Activated T-cell treated with anti-CD3 and anti-CD28 coated beads, Interleukin-2, amount 50 U/mL, for 4 hours (primary cell): Measurements from ENCODE around the gene AGPAT3. TPM values are rescaled to one million over a fixed set of nuclear protein-coding genes. Genes with fewer than 3 reads are reported as not detected.
A peak's percentile ranks its signal among the peaks of the same experiment; 100 is the strongest.
"Not testable (repeated sequence)": the region's sequence is repeated elsewhere in the genome, so short reads cannot be mapped to it uniquely, and the experiment has no call there.

Experiments
- ATAC-seq, 2 donors: fragments of 200-7000 bp; cut with Tn5 transposase; one replicate each; pipeline ENCODE4 v1.10.0; 2021
- DNase-seq: peaks from one replicate; pipeline ENCODE4 v3.0.0-alpha.2; 2020
- H3K27me3 Mint-ChIP-seq: one replicate; pipeline ENCODE4 v1.8.0; 2021; ENCODE audit warnings: low read depth, mixed read lengths
- H3K36me3 Mint-ChIP-seq: one replicate; pipeline ENCODE4 v1.8.0; 2022; ENCODE audit warnings: mixed read lengths; ENCODE audit not compliant: insufficient read depth
- H3K4me1 Mint-ChIP-seq: one replicate; pipeline ENCODE4 v1.8.0; 2021; ENCODE audit warnings: low read depth, mixed read lengths
- H3K4me3 Mint-ChIP-seq: one replicate; pipeline ENCODE4 v1.8.0; 2021; ENCODE audit warnings: mild to moderate bottlenecking, moderate library complexity, mixed read lengths
- H3K9me3 Mint-ChIP-seq: one replicate; pipeline ENCODE4 v1.8.0; 2021; ENCODE audit warnings: mixed read lengths
- total RNA-seq, 3 donors: library from RNA; stranded (reverse); gene quantifications; one replicate each; pipeline ENCODE4 v1.2.1, GENCODE V29; 2021

Gene AGPAT3
- total RNA-seq = 100 to 1,000 TPM in 2 of 3 donors, 10 to 100 TPM in 1; 97.4 to 122 (median 117) TPM

DNA sequence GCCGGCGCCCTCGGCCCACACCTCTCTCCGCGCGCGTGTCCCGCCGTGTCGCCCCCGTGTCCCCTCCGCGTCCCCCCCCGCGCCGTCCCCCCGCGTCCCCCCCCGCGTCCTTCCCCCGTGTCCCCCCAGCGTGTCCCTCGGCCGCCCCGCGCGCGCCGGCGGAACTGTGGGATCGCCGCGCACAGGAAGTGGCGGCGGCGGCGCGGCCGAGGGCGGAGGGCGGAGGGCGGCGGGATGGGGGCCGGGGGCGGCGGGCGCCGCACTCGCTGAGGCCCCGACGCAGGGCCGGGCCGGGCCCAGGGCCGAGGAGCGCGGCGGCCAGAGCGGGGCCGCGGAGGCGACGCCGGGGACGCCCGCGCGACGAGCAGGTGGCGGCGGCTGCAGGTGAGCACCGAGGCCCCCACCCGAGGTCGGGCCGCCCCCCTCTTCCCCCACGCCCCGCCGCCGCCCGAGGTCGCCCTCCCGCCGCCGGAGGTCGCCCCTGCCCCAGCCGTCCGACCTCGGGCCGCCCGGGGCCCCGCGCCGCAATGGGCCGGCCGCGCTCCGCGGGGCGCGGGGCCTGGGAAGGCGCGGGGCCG, at the start of gene AGPAT3:
Gene AGPAT3 (plus strand): TSS at position 262 of the 578 bp plus-strand sequence. CDS start 94,459 bp downstream, outside the sequence.
- DNase-seq (peak; percentile 34), ATAC-seq (peak; percentile 42 to 46)
- Mint-ChIP-seq H3K27me3 (no peaks in the 10 kb centered on the region), H3K4me3 (peak within 1 kb of the TSS; percentile 85), H3K36me3 (peaks cover 18% of the 10 kb centered on the region), H3K4me1 (peaks cover 35% of the 10 kb centered on the region), H3K9me3 (no peaks in the 10 kb centered on the region)

DNA sequence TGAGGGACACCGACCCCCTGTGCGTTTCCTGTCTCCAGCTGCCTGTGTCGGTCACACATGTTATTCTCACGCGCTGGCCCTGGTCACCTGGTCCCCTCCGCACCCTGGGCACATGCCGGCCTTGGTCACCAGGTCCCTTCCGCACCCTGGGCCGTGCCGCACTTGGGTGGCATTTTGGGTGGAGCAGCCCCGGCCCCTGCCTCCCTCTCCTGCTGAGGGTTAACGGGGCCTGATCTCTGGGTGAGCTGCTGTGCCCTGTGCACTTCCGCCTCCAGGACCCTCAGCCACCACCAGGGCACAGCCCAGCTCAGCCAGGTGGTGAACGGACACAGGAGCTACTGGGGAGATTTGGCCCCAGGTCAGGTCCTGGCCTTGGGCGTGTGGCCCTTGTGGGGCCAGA, 49.0 kb upstream of the AGPAT3 start:
- ATAC-seq (no peak), DNase-seq (no peak)
- Mint-ChIP-seq H3K36me3 (peaks cover 5% of the 10 kb centered on the region), H3K4me3 (no peak overlapping the region), H3K9me3 (peaks cover 7% of the 10 kb centered on the region), H3K27me3 (peaks cover 3% of the 10 kb centered on the region), H3K4me1 (peaks cover under 1% of the 10 kb centered on the region)

- Mint-ChIP-seq H3K27me3 (peaks cover 3% of the 10 kb centered on the region), H3K36me3 (peaks cover 5% of the 10 kb centered on the region), H3K9me3 (peaks cover 7% of the 10 kb centered on the region), H3K4me1 (no peaks in the 10 kb centered on the region), H3K4me3 (no peak overlapping the region)
- DNase-seq (no peak), ATAC-seq (no peak)
Measured at GRCh38 chr21:43816611-43817071, 48.4 kb upstream of the AGPAT3 start.

DNA sequence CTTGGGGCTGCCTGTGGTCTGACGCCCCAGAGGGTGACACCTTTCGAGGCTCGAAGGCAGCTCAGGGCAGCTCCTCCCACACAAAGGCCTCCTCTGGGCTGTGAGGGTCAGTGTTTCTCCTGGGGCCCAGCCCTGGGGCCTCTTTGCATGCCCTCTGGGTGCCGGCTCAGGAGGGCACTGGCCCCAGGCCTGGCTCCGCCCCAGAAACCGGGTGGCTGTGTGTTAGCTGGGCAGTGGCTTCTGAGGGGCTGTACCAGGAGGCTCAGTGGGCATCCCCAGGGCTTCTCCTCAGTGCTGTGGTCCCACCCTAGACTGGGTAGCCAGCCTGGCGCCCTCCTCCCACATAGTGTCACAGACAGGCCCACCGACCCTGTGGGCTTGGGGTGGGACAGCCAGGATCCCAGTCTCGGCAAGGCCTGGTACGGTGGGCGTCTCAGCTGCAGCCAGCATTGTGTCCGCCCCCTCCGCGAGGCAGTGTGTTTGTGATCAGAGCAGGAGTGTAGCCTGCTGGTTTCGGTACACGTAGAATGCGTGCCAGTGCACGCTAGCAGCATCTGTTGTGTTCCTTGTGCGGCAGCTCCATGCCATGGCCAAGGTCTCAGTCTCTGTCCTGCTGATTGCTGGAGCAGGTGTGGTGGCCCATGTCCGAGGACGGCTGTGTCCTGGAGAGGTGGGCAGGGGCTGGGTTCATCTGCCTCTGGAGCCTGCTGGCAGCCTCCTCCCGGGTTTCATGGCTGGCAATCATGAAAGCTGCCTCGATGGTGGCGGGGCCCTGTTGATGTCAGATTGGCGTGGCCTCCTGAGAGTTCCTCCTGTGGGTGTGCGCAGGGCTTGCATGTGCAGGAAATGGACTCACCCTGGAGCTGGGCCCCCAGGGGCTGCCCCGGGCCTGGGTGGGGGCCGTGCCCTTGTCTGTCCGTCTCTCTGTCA, 47.6 kb upstream of the AGPAT3 start:
- Mint-ChIP-seq H3K4me3 (no peak overlapping the region), H3K9me3 (peaks cover 7% of the 10 kb centered on the region), H3K36me3 (peaks cover 5% of the 10 kb centered on the region), H3K4me1 (no peaks in the 10 kb centered on the region), H3K27me3 (peaks cover 3% of the 10 kb centered on the region)
- DNase-seq = no peak
- no peak for ATAC-seq

DNA sequence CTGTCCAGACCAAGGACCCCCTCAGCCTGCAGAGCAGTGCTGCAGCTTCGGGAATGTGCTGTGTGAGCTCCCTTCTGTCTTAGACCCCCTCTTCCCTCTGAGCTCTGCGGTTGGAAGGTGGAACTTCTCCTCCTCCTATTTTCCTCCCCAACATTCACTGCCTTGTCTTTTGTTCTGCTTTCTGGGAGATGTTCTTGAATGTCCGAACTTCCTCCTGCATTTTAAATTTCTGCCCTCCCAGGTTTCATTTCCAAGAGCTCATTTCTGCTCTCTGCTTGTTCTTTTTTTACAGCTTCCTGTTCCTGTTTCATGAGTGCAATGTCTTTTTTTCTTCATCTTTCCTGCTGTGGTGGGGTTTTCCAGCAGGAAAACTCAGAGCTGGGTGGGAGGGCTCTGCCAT, 46.3 kb upstream of the AGPAT3 start:
- Mint-ChIP-seq H3K36me3 (peaks cover 5% of the 10 kb centered on the region), H3K9me3 (peaks cover 7% of the 10 kb centered on the region), H3K27me3 (peaks cover 3% of the 10 kb centered on the region), H3K4me1 (no peaks in the 10 kb centered on the region), H3K4me3 (no peak overlapping the region)
- ATAC-seq = no peak
- no peak for DNase-seq

GRCh38 chr21:43819511-43820405, 45.3 kb upstream of the AGPAT3 start:
- Mint-ChIP-seq H3K4me1 (no peaks in the 10 kb centered on the region), H3K9me3 (peaks cover 7% of the 10 kb centered on the region), H3K4me3 (no peak overlapping the region), H3K36me3 (peaks cover 5% of the 10 kb centered on the region), H3K27me3 (peaks cover 2% of the 10 kb centered on the region)
- ATAC-seq (no peak), DNase-seq (no peak)

DNA sequence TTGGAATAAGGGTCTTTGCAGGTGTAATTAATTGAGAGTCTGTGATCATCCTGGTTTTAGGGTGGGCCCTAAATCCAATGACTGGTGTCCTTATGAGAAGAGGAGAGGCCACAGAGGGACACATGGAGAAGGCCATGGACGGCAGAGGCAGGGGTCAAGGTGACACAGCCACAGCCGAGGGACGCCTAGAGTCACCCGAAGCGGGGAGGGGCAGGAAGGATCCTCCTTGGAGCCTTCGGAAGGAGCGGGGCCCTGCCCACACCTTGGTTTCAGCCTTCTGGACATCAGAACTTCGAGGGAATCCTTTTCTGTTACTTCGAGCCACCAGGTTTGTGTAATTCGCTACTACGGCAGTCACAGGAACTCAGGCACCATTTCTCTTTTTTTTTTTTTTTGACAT, 44.6 kb upstream of the AGPAT3 start:
- ATAC-seq = no peak
- Mint-ChIP-seq H3K4me3 (no peak overlapping the region), H3K27me3 (peaks cover 1% of the 10 kb centered on the region), H3K9me3 (peaks cover 7% of the 10 kb centered on the region), H3K4me1 (no peaks in the 10 kb centered on the region), H3K36me3 (peaks cover 5% of the 10 kb centered on the region)
- no peak for DNase-seq

- H3K4me1 Mint-ChIP-seq, H3K27me3 Mint-ChIP-seq, H3K36me3 Mint-ChIP-seq, ATAC-seq, H3K9me3 Mint-ChIP-seq, H3K4me3 Mint-ChIP-seq, DNase-seq: not testable (repeated sequence)
Measured at GRCh38 chr21:43822166-43822565, 42.9 kb upstream of the AGPAT3 start.

DNA sequence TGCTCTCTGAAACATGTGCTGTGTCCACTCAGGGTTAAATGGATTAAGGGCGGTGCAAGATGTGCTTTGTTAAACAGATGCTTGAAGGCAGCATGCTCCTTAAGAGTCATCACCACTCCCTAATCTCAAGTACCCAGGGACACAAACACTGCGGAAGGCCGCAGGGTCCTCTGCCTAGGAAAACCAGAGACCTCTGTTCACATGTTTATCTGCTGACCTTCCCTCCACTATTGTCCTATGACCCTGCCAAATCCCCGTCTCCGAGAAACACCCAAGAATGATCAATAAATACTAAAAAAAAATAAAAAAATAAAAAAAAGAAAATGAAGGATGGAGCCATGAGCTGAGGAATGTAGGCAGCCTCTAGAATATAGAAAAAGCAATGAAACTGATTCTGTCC, 42.3 kb upstream of the AGPAT3 start:
- not testable (repeated sequence) for H3K27me3 Mint-ChIP-seq, H3K4me3 Mint-ChIP-seq, H3K36me3 Mint-ChIP-seq, H3K4me1 Mint-ChIP-seq, DNase-seq, ATAC-seq, H3K9me3 Mint-ChIP-seq

DNA sequence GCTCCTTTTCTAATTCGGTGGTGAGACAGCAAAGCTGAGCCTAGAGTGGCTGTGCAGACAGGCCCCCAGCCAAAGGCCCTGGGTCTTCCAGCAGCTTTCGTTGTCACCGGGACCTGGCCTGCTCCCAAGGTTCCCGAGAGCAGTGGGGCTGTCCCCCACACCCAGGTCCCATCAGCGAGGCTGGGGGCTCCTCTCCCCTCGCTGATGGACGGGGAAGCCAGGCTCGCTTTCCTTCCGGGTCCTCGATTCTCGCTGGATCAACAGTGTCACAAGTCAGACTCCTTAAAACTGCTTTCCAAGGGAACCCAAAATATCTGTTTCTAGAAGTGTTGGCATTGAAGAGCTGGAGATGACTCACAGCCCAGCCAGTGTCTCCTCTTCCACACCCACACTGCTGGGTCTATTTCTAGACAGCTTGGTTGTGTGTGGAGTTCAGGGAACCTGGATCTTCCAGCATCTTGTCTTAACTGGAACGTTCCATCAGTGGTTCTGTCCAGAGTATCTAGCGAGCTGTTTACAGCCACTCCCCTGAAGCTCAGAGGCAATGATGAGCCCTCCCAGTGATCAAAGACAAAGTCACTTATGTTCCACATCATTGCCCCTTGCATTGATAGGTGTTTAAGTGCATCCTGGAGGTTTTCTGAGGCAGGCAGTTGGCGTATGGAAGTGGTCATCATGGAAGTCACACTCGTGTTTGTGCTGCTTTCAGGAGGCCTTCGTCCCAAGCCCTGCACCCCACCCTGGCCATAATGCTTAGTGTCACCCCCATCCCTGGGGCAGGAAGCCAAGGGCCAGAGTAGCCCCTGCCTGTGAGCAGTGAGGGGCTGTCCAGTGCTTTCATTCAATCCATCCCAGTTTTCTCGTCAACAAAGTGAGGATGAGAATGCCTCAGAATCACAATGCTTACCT, 40.4 kb upstream of the AGPAT3 start:
- DNase-seq (no peak), ATAC-seq (peak in 1 of 2 donors; percentile 54)
- Mint-ChIP-seq H3K27me3 (peaks cover 6% of the 10 kb centered on the region), H3K4me1 (no peaks in the 10 kb centered on the region), H3K4me3 (no peak overlapping the region), H3K9me3 (no peaks in the 10 kb centered on the region), H3K36me3 (no peaks in the 10 kb centered on the region)

DNA sequence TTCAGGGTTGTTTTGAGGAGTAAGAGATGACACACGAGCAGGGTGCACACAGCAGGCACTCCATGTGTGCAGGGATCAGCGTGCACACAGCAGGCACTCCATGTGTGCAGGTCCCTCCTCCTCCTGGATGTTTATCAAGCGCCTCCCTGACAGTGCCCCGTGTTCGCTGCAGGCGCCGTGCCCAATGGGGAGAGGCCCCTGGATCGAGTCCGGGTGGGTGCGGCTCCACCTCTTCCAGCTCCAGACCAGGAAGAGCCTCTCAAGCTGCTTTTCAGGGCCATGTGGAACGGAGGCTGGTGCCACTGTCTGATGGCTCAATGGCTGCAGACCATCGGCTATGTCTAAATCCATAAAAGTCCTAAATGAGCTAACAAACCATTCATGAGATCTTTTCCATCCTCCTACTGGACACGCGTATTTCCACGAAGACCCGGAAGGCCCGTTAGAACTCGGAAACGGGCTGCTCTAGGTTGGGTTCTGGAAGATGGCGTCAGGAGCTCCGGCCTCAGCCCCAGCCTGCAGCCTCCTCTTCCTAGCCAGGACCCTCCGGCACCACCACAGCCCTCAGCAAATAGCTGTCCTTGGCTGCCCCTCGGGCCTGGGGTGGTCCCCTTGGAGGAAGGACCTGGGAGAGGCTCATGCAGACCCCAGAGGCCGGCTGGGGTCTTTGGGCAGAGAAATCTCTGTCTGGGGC, 39.6 kb upstream of the AGPAT3 start:
- Mint-ChIP-seq H3K36me3 (no peaks in the 10 kb centered on the region), H3K27me3 (peaks cover 6% of the 10 kb centered on the region), H3K4me1 (no peaks in the 10 kb centered on the region), H3K4me3 (no peak overlapping the region), H3K9me3 (no peaks in the 10 kb centered on the region)
- ATAC-seq (no peak), DNase-seq (no peak)

DNA sequence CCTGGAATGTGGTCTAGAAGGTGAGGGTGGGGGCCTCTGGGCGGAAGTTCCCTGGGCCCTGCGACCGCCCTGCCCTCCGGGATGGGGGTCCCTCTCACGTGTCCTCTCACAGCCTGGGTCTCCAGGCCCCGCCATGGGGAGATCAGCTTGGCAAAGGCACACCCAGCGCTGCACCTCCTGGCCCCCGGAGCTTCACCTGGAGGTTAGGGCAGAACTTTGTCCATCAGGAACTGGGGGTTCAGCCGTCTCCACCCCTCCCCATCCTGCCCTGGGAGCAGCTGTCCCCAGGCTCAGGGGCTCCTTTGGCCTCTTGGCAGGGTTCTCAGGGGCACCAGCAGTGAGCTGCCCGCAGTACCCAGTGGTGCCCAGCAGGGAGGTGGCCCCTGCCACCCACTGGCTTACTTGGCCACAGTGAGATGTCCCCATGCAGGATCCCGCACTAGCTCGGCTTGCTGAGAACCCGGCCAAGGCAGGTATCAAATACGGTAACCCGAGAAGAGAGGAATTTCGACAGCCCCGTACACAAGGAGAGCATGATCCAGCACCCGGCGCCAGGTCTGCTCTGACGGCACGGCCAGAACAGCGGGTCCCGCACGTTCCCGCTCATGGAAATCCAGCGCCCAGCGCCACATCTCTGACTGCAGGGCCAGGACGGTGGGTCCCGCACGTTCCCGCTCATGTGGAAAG, 38.9 kb upstream of the AGPAT3 start:
- DNase-seq (no peak), ATAC-seq (peak in 1 of 2 donors; percentile 49)
- H3K9me3 Mint-ChIP-seq = no peaks in the 10 kb centered on the region
- H3K4me1 Mint-ChIP-seq = no peaks in the 10 kb centered on the region
- H3K27me3 Mint-ChIP-seq = peaks cover 8% of the 10 kb centered on the region
- H3K36me3 Mint-ChIP-seq = no peaks in the 10 kb centered on the region
- no peak overlapping the region for H3K4me3 Mint-ChIP-seq
